Naive thymus-derived CD8-positive, alpha-beta T cell (primary cell): Measurements from ENCODE around the gene LIN52. TPM values are rescaled to one million over a fixed set of nuclear protein-coding genes. Genes with fewer than 3 reads are reported as not detected.
A peak's percentile ranks its signal among the peaks of the same experiment; 100 is the strongest.

ENCODE experiments used
- ATAC-seq, 2 donors: fragments of 150-1000 bp; cut with Tn5 transposase in 1 of 2; sonication (Bioruptor Pico), chemical (Tn5 transposase) in 1 of 2; 1 replicate in 1 of 2; 2 replicates in 1 of 2; pipeline ENCODE4 v1.10.0; 2021; ENCODE audit warnings: mild to moderate bottlenecking in 2 of 2, moderate library complexity in 2 of 2
- POLR2A ChIA-PET: fragments of 350-600 bp; sonication (Branson Sonifier 250); formaldehyde crosslinking; loops from one replicate; lab custom pipeline; 2021; ENCODE audit warnings: antibody characterized with exemption; lab: Charles Lee
- DNase-seq, 10 donors: peaks; one replicate each; pipeline versions ENCODE4 v3.0.0 to v3.0.0-alpha.2; 2020 to 2022
- H3K27ac Mint-ChIP-seq, 10 donors: one replicate each; pipeline ENCODE4 v1.8.0; 2020 to 2022; ENCODE audit warnings: mild to moderate bottlenecking in 10 of 10, mixed read lengths in 10 of 10, moderate library complexity in 4 of 10, inconsistent platforms in 1 of 10
- H3K27me3 Mint-ChIP-seq, 5 donors: one replicate each; pipeline ENCODE4 v1.8.0; 2021 to 2022; ENCODE audit warnings: mixed read lengths in 5 of 5
- H3K36me3 Mint-ChIP-seq, 3 donors: one replicate each; pipeline ENCODE4 v1.8.0; 2020 to 2022; ENCODE audit warnings: mixed read lengths in 3 of 3, mild to moderate bottlenecking in 2 of 3, inconsistent platforms in 1 of 3
- H3K4me1 Mint-ChIP-seq, 4 donors: one replicate each; pipeline ENCODE4 v1.8.0; 2021 to 2022; ENCODE audit warnings: mixed read lengths in 4 of 4
- H3K4me3 Mint-ChIP-seq, 10 donors: one replicate each; pipeline ENCODE4 v1.8.0; 2020 to 2022; ENCODE audit warnings: mild to moderate bottlenecking in 10 of 10, mixed read lengths in 10 of 10, moderate library complexity in 6 of 10, inconsistent platforms in 1 of 10
- H3K9me3 Mint-ChIP-seq, 9 donors: one replicate each; pipeline ENCODE4 v1.8.0; 2020 to 2022; ENCODE audit warnings: mixed read lengths in 9 of 9, mild to moderate bottlenecking in 3 of 9, inconsistent platforms in 1 of 9, moderate library complexity in 1 of 9
- polyA plus RNA-seq, 3 donors: library from polyadenylated mRNA; unstranded; fragments of 300-500 nt; fragmentation: Illumina TruSeq; gene quantifications; one replicate each; pipeline ENCODE4 v1.2.3, GENCODE V29; 2021
- total RNA-seq, 8 experiments: library from RNA in 2 of 8; stranded (reverse) in 2 of 8; gene quantifications; one replicate each; pipeline ENCODE4 v1.2.3 and lab custom pipeline; 2021 to 2026

The LIN52 gene
- total and polyA plus RNA-seq, 5 experiments from 2014 or later = 9.5 to 16.1 (median 11.1) TPM

GRCh38 chr14:74221741-74222140 is 137.0 kb downstream of the LIN52 start:
- peaks cover 9 to 29% (median 17%) of the 10 kb centered on the region in 5 donors for H3K27me3 Mint-ChIP-seq
- ATAC-seq (no peak), DNase-seq (no peak)
- H3K27ac Mint-ChIP-seq = peak overlapping the region in 1 of 10 donors; percentile 7
- no peak overlapping the region for H3K4me3 Mint-ChIP-seq
- H3K36me3 Mint-ChIP-seq = no peaks in the 10 kb centered on the region
- no peaks in the 10 kb centered on the region for H3K9me3 Mint-ChIP-seq
- peaks cover 0 to 4% (median 3%) of the 10 kb centered on the region in 4 donors for H3K4me1 Mint-ChIP-seq
- POLR2A ChIA-PET = interaction anchor here (0.7 kb wide), 1 partner anchor 11 kb away, joined by 3 read pairs; no protein-coding TSS in a partner anchor

GRCh38 chr14:74223016-74223415 is 138.3 kb downstream of the LIN52 start:
- Mint-ChIP-seq H3K27me3 (peaks cover 9 to 41% (median 19%) of the 10 kb centered on the region in 5 donors), H3K27ac (peak overlapping the region in 1 of 10 donors; percentile 43), H3K9me3 (no peaks in the 10 kb centered on the region), H3K4me3 (no peak overlapping the region), H3K4me1 (peaks cover 0 to 4% (median 0%) of the 10 kb centered on the region in 4 donors), H3K36me3 (no peaks in the 10 kb centered on the region)
- no peak for ATAC-seq
- no peak for DNase-seq
- POLR2A ChIA-PET = no interaction called here

- peaks cover 0 to 25% (median 7%) of the 10 kb centered on the region in 9 donors for H3K9me3 Mint-ChIP-seq
- peaks cover 9 to 77% (median 41%) of the 10 kb centered on the region in 5 donors for H3K27me3 Mint-ChIP-seq
- DNase-seq = no peak
- peaks cover 0 to 10% (median 0%) of the 10 kb centered on the region in 3 donors for H3K36me3 Mint-ChIP-seq
- no peak overlapping the region for H3K4me3 Mint-ChIP-seq
- no peaks in the 10 kb centered on the region for H3K4me1 Mint-ChIP-seq
- ATAC-seq = no peak
- POLR2A ChIA-PET = interaction anchor here (1.5 kb wide), 1 partner anchor 10 kb away, joined by 3 read pairs; no protein-coding TSS in a partner anchor
- H3K27ac Mint-ChIP-seq = peak overlapping the region in 1 of 10 donors; percentile 49
Observed at GRCh38 chr14:74231784-74232183, 147.0 kb downstream of the LIN52 start.

GRCh38 chr14:74235017-74235416 is 150.3 kb downstream of the LIN52 start:
- no peak for DNase-seq
- H3K36me3 Mint-ChIP-seq = peaks cover 0 to 10% (median 0%) of the 10 kb centered on the region in 3 donors
- POLR2A ChIA-PET = no interaction called here
- H3K4me3 Mint-ChIP-seq = no peak overlapping the region
- no peak overlapping the region for H3K27ac Mint-ChIP-seq
- peaks cover 20 to 77% (median 44%) of the 10 kb centered on the region in 5 donors for H3K27me3 Mint-ChIP-seq
- peaks cover 0 to 4% (median 1%) of the 10 kb centered on the region in 4 donors for H3K4me1 Mint-ChIP-seq
- H3K9me3 Mint-ChIP-seq = peaks cover 0 to 25% (median 7%) of the 10 kb centered on the region in 9 donors
- ATAC-seq = no peak

GRCh38 chr14:74237441-74237840 is 152.7 kb downstream of the LIN52 start:
- H3K36me3 Mint-ChIP-seq = peaks cover 0 to 4% (median under 1%) of the 10 kb centered on the region in 3 donors
- H3K27ac Mint-ChIP-seq = no peak overlapping the region
- H3K4me3 Mint-ChIP-seq = no peak overlapping the region
- peaks cover 0 to 7% (median under 1%) of the 10 kb centered on the region in 9 donors for H3K9me3 Mint-ChIP-seq
- DNase-seq (no peak), ATAC-seq (no peak)
- H3K4me1 Mint-ChIP-seq = peaks cover 6 to 26% (median 21%) of the 10 kb centered on the region in 4 donors
- POLR2A ChIA-PET = no interaction called here
- H3K27me3 Mint-ChIP-seq = peaks cover 29 to 87% (median 52%) of the 10 kb centered on the region in 5 donors

- ATAC-seq (no peak), DNase-seq (no peak)
- POLR2A ChIA-PET = interaction anchor here (1.3 kb wide), 1 partner anchor 9 kb away, joined by 7 read pairs; no protein-coding TSS in a partner anchor
- Mint-ChIP-seq H3K4me3 (peak within 1 kb of the TSS in 9 of 10 donors; percentile 40 to 86 (median 75)), H3K27me3 (peaks cover 46 to 87% (median 65%) of the 10 kb centered on the region in 5 donors), H3K9me3 (peaks cover 0 to 3% (median 0%) of the 10 kb centered on the region in 9 donors), H3K36me3 (peaks cover 0 to 4% (median 0%) of the 10 kb centered on the region in 3 donors), H3K27ac (peak within 1 kb of the TSS in 1 of 10 donors; percentile 44), H3K4me1 (peaks cover 8 to 27% (median 21%) of the 10 kb centered on the region in 4 donors)
Observed at GRCh38 chr14:74238974-74239847, 154.5 kb downstream of the LIN52 start, which contains the start of gene VSX2. Gene VSX2 (plus strand): TSS chr14:74239449. CDS start chr14:74239562, 113 bp downstream.

GRCh38 chr14:74239848-74240793 is 155.4 kb downstream of the LIN52 start:
- Mint-ChIP-seq H3K4me3 (peak overlapping the region in 9 of 10 donors; percentile 58 to 86 (median 75)), H3K4me1 (peaks cover 10 to 27% (median 21%) of the 10 kb centered on the region in 4 donors), H3K36me3 (peaks cover 0 to 4% (median 0%) of the 10 kb centered on the region in 3 donors), H3K27me3 (peaks cover 49 to 87% (median 67%) of the 10 kb centered on the region in 5 donors), H3K9me3 (peaks cover 0 to 1% (median 0%) of the 10 kb centered on the region in 9 donors), H3K27ac (no peak overlapping the region)
- ATAC-seq (peak; percentile 27 to 32), DNase-seq (no peak)
- POLR2A ChIA-PET = interaction anchor here (1.3 kb wide), 1 partner anchor 8 kb away, joined by 7 read pairs; no protein-coding TSS in a partner anchor

GRCh38 chr14:74240794-74241651 is 156.3 kb downstream of the LIN52 start:
- Mint-ChIP-seq H3K4me1 (peaks cover 10 to 27% (median 21%) of the 10 kb centered on the region in 4 donors), H3K4me3 (peak overlapping the region; percentile 26 to 86 (median 74)), H3K9me3 (peaks cover 0 to 1% (median 0%) of the 10 kb centered on the region in 9 donors), H3K27ac (no peak overlapping the region), H3K27me3 (peaks cover 52 to 95% (median 76%) of the 10 kb centered on the region in 5 donors), H3K36me3 (peaks cover 0 to 4% (median 0%) of the 10 kb centered on the region in 3 donors)
- DNase-seq = no peak
- ATAC-seq = peak; percentile 37 to 64
- POLR2A ChIA-PET = no interaction called here

GRCh38 chr14:74241652-74242017 is 156.9 kb downstream of the LIN52 start:
- Mint-ChIP-seq H3K4me3 (peak overlapping the region; percentile 26 to 84 (median 74)), H3K4me1 (peaks cover 10 to 27% (median 21%) of the 10 kb centered on the region in 4 donors), H3K9me3 (peaks cover 0 to 1% (median 0%) of the 10 kb centered on the region in 9 donors), H3K36me3 (peaks cover 0 to 4% (median 0%) of the 10 kb centered on the region in 3 donors), H3K27ac (no peak overlapping the region), H3K27me3 (peaks cover 57 to 95% (median 78%) of the 10 kb centered on the region in 5 donors)
- POLR2A ChIA-PET = no interaction called here
- DNase-seq = no peak
- ATAC-seq = peak in 1 of 2 donors; percentile 6

GRCh38 chr14:74242021-74242779 is 157.4 kb downstream of the LIN52 start:
- peak overlapping the region; percentile 26 to 84 (median 74) for H3K4me3 Mint-ChIP-seq

More at GRCh38 chr14:74242021-74242779, 157.4 kb downstream of the LIN52 start:
- Mint-ChIP-seq H3K27ac (no peak overlapping the region), H3K27me3 (peaks cover 59 to 95% (median 83%) of the 10 kb centered on the region in 5 donors), H3K9me3 (peaks cover 0 to 1% (median 0%) of the 10 kb centered on the region in 9 donors), H3K36me3 (peaks cover 0 to 4% (median 0%) of the 10 kb centered on the region in 3 donors), H3K4me1 (peaks cover 10 to 27% (median 21%) of the 10 kb centered on the region in 4 donors)
- ATAC-seq (peak in 1 of 2 donors; percentile 42), DNase-seq (no peak)
- POLR2A ChIA-PET = no interaction called here
